ENCODE results near the gene TMEFF2.

TMEFF2 gene

DNA sequence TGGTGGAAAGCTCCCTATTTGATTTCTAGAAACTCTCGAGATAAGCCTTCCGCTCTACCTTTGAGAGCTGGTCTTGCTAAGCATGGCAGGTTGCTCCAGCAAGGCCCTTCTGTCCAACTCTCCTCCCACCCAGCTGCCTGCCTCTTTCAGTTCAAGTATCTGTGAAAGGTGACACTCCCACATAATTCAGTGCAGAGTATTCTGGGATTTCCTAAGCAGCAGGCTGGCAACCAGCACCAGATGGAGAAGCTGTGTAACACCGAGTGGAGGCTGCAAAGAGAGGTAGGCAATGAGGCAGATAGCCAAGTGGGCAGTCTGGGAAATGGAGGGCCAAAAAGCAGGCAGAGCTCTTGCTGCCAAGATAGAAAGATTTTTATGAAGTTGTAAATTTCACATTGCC is 259.5 kb downstream of the TMEFF2 start:
- Histone ChIP-seq H3K27ac (ENCODE audit: poor library complexity, severe bottlenecking) (no peak overlapping the region), H3K27me3 (ENCODE audit: insufficient read depth, poor library complexity, severe bottlenecking) (no peaks in the 10 kb centered on the region), H3K36me3 (ENCODE audit: low read depth) (no peaks in the 10 kb centered on the region), H3K9me3 (ENCODE audit: severe bottlenecking) (no peaks in the 10 kb centered on the region), H3K4me1 (ENCODE audit: insufficient read depth, poor library complexity, severe bottlenecking) (no peaks in the 10 kb centered on the region), H3K4me3 (ENCODE audit: severe bottlenecking) (no peak overlapping the region)
- DNase-seq (ENCODE audit: low spot score) = no peak
- ATAC-seq (ENCODE audit: low read depth) = no peak
- TF ChIP-seq, protein P1, sequence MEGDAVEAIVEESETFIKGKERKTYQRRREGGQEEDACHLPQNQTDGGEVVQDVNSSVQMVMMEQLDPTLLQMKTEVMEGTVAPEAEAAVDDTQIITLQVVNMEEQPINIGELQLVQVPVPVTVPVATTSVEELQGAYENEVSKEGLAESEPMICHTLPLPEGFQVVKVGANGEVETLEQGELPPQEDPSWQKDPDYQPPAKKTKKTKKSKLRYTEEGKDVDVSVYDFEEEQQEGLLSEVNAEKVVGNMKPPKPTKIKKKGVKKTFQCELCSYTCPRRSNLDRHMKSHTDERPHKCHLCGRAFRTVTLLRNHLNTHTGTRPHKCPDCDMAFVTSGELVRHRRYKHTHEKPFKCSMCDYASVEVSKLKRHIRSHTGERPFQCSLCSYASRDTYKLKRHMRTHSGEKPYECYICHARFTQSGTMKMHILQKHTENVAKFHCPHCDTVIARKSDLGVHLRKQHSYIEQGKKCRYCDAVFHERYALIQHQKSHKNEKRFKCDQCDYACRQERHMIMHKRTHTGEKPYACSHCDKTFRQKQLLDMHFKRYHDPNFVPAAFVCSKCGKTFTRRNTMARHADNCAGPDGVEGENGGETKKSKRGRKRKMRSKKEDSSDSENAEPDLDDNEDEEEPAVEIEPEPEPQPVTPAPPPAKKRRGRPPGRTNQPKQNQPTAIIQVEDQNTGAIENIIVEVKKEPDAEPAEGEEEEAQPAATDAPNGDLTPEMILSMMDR (IDR thresholded peaks at IDR 0.05; ENCODE audit: poor library complexity, severe bottlenecking) = no peak

DNA sequence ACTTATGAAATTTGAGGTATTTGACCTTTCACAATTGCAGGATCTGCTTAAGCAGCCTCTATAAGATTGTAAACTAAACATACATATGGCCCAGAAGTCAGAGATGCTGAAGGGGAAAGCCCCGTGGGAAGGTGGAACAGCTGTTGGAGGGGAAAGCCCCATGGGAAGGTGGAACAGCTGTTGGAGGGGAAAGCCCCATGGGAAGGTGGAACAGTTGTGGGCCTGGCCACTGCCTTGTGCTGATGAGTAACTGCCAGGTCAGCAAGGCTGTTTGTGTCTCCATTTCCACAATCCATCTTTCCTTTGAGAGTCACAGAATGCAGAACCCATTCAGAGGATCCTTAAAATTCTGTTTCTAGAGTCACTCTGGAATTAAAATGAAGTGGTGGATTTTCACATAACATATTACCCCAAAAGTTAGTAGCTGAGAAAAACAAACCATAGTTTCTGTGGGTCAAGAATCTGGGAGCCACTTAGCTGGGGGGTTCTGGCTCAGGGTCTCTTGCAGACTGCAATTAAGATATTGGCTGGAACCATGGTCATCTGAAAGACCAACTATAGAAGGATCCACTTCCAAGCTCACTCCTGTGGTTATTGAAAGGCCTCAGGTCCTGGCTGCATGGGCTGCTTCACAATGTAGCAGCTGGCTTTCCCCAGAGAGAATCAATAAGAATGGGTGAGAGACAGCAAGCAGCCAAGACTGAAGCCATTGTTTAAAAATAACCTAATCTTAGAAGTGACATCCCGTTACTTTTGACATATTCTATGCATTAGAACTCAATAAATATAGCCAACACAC is 261.2 kb downstream of the TMEFF2 start:
- Histone ChIP-seq H3K4me3 (ENCODE audit: severe bottlenecking) (no peak overlapping the region), H3K27me3 (ENCODE audit: insufficient read depth, poor library complexity, severe bottlenecking) (no peaks in the 10 kb centered on the region), H3K4me1 (ENCODE audit: insufficient read depth, poor library complexity, severe bottlenecking) (no peaks in the 10 kb centered on the region), H3K36me3 (ENCODE audit: low read depth) (no peaks in the 10 kb centered on the region), H3K27ac (ENCODE audit: poor library complexity, severe bottlenecking) (no peak overlapping the region), H3K9me3 (ENCODE audit: severe bottlenecking) (no peaks in the 10 kb centered on the region)
- TF ChIP-seq, protein P1 (IDR thresholded peaks at IDR 0.05; ENCODE audit: poor library complexity, severe bottlenecking) = no peak
- ATAC-seq (ENCODE audit: low read depth) (no peak), DNase-seq (ENCODE audit: low spot score) (no peak)

DNA sequence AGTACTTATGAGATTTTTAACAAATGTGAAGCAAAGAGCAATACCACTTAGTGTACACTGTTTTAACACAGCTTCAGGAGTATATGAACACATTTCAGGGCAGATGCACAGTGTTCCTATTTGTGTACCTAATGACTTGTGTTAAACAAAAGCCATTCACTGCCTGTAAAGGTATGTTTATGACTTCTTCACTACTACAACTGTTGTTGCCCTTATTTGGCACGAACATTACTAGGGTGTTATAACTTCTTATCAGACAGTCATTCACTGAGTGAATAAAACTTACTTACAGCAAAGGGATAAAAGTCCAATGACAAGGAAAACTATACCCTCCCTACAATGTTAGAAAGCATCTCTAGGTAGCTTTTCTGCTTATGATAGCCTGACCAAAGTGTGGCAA is 262.4 kb downstream of the TMEFF2 start:
- no peak for ATAC-seq (ENCODE audit: low read depth)
- H3K36me3 ChIP-seq (ENCODE audit: low read depth) = no peaks in the 10 kb centered on the region
- TF ChIP-seq, protein P1 (IDR thresholded peaks at IDR 0.05; ENCODE audit: poor library complexity, severe bottlenecking) = no peak
- no peak overlapping the region for H3K4me3 ChIP-seq (ENCODE audit: severe bottlenecking)
- H3K4me1 ChIP-seq (ENCODE audit: insufficient read depth, poor library complexity, severe bottlenecking) = no peaks in the 10 kb centered on the region
- no peaks in the 10 kb centered on the region for H3K27me3 ChIP-seq (ENCODE audit: insufficient read depth, poor library complexity, severe bottlenecking)
- H3K9me3 ChIP-seq (ENCODE audit: severe bottlenecking) = no peaks in the 10 kb centered on the region
- no peak overlapping the region for H3K27ac ChIP-seq (ENCODE audit: poor library complexity, severe bottlenecking)
- DNase-seq (ENCODE audit: low spot score) = no peak

DNA sequence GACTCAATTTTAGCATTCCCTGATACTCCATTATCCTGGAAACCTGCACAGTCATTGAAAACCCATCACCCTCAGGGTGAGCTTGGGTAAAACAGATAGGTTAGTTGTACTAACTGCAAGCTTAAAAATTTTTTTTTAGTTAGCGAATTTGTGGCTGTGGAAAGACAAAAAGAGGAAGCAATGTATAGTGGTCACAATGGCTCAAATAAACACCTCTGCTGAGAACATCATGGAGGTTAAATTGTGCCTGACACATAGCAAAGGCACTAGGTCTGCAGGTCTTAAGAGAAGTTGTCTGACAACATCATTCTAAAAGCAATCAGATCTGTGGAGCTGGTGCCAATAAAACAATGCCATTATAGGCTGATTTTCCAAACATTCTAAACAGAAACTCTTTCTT is 263.4 kb downstream of the TMEFF2 start:
- TF ChIP-seq, protein P1 (IDR thresholded peaks at IDR 0.05; ENCODE audit: poor library complexity, severe bottlenecking) = no peak
- no peak for DNase-seq (ENCODE audit: low spot score)
- no peak for ATAC-seq (ENCODE audit: low read depth)
- Histone ChIP-seq H3K27ac (ENCODE audit: poor library complexity, severe bottlenecking) (no peak overlapping the region), H3K36me3 (ENCODE audit: low read depth) (no peaks in the 10 kb centered on the region), H3K4me3 (ENCODE audit: severe bottlenecking) (no peak overlapping the region), H3K4me1 (ENCODE audit: insufficient read depth, poor library complexity, severe bottlenecking) (no peaks in the 10 kb centered on the region), H3K27me3 (ENCODE audit: insufficient read depth, poor library complexity, severe bottlenecking) (no peaks in the 10 kb centered on the region), H3K9me3 (ENCODE audit: severe bottlenecking) (no peaks in the 10 kb centered on the region)

DNA sequence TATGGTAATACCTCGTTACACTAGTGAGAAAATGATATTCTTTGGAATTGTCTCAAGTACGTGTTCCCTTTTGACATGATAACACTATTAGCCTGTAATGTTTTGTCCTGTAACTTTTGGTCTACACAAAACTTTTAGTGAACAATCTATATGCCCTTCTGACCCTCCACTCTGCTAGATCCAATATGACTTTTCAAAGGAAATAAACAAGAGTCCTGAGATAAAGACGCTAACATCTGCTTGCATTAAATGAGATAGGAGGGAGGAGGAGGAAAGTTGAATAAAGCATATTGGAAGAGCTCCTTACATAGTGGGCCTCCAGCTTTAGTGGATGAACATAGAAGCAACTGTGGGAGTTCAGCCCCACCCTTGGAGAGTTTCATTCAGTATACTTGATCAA is 264.5 kb downstream of the TMEFF2 start:
- Histone ChIP-seq H3K9me3 (ENCODE audit: severe bottlenecking) (no peaks in the 10 kb centered on the region), H3K4me1 (ENCODE audit: insufficient read depth, poor library complexity, severe bottlenecking) (no peaks in the 10 kb centered on the region), H3K36me3 (ENCODE audit: low read depth) (no peaks in the 10 kb centered on the region), H3K27me3 (ENCODE audit: insufficient read depth, poor library complexity, severe bottlenecking) (no peaks in the 10 kb centered on the region), H3K4me3 (ENCODE audit: severe bottlenecking) (no peak overlapping the region), H3K27ac (ENCODE audit: poor library complexity, severe bottlenecking) (no peak overlapping the region)
- TF ChIP-seq, protein P1 (IDR thresholded peaks at IDR 0.05; ENCODE audit: poor library complexity, severe bottlenecking) = no peak
- DNase-seq (ENCODE audit: low spot score) = no peak
- ATAC-seq (ENCODE audit: low read depth) = no peak
